Peyer's patch (tissue), 4 donors: ENCODE measurements around the gene OR13C2.
"Not testable (repeated sequence)": the region's sequence is repeated elsewhere in the genome, so short reads cannot be mapped to it uniquely, and the experiment has no call there.

Experiments
- POLR2A ChIP-seq, 2 donors: fragments of 450-650 bp; IDR thresholded peaks; one replicate each; pipeline ENCODE4 v1.5.1; 2017; ENCODE audit warnings: antibody characterized with exemption in 2 of 2, mild to moderate bottlenecking in 2 of 2, moderate library complexity in 2 of 2
- TF ChIP-seq, protein P1 (sequence below), 6 experiments: fragments of 450-650 bp in 4 of 6; fragments of 200-600 bp in 2 of 6; sonication (generic) in 1 of 6; IDR thresholded peaks; one replicate each; pipeline ENCODE4 v1.5.1; 2017 to 2019; ENCODE audit warnings: antibody characterized with exemption in 6 of 6, mild to moderate bottlenecking in 3 of 6, moderate library complexity in 1 of 6

DNA sequence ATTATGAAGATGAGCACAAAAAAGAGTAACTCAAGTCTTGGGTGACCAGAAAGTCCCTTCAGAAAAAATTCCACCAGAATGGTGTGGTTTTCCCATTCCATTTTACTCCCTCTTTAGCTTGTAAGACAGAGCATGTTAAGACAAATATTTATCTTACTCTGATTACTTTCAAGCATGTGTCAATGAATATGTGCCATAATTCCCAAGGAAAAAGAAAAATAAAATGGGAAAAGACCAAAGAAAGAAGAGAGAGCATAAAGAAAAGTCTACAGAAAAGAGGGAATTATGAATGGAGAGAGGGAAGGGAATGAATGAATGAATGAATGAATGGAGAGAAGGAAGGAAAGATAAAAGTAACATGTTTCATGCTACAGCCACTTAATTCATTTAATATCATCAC, 6.1 kb downstream of the OR13C2 start, which contains the start of gene OR13C5:
- TF ChIP-seq, protein P1, sequence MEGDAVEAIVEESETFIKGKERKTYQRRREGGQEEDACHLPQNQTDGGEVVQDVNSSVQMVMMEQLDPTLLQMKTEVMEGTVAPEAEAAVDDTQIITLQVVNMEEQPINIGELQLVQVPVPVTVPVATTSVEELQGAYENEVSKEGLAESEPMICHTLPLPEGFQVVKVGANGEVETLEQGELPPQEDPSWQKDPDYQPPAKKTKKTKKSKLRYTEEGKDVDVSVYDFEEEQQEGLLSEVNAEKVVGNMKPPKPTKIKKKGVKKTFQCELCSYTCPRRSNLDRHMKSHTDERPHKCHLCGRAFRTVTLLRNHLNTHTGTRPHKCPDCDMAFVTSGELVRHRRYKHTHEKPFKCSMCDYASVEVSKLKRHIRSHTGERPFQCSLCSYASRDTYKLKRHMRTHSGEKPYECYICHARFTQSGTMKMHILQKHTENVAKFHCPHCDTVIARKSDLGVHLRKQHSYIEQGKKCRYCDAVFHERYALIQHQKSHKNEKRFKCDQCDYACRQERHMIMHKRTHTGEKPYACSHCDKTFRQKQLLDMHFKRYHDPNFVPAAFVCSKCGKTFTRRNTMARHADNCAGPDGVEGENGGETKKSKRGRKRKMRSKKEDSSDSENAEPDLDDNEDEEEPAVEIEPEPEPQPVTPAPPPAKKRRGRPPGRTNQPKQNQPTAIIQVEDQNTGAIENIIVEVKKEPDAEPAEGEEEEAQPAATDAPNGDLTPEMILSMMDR (IDR thresholded peaks at IDR 0.05) = not testable (repeated sequence)
- TF ChIP-seq POLR2A (IDR thresholded peaks at IDR 0.05) = not testable (repeated sequence)
